Lower lobe of right lung (tissue), 2 donors: Measurements from ENCODE around the gene L3HYPDH. TPM values are rescaled to one million over a fixed set of nuclear protein-coding genes. Genes with fewer than 3 reads are reported as not detected.

ENCODE experiments used
- ATAC-seq, 2 donors: fragments of 200-7000 bp; cut with Tn5 transposase; one replicate each; pipeline ENCODE4 v1.9.1; 2020 to 2022; ENCODE audit warnings: mild to moderate bottlenecking in 2 of 2, moderate library complexity in 2 of 2
- DNase-seq: peaks from one replicate; pipeline ENCODE4 v3.0.0-alpha.2; 2020
- H3K27ac ChIP-seq: fragments of 200-600 bp; one replicate; pipeline ENCODE4 v1.8.0; 2022
- H3K27me3 ChIP-seq: fragments of 200-600 bp; one replicate; pipeline ENCODE4 v1.8.0; 2022; ENCODE audit warnings: low read depth
- H3K36me3 ChIP-seq: fragments of 200-600 bp; one replicate; pipeline ENCODE4 v1.8.0; 2022; ENCODE audit warnings: mild to moderate bottlenecking
- H3K4me1 ChIP-seq: fragments of 200-600 bp; one replicate; pipeline ENCODE4 v1.8.0; 2022
- H3K4me3 ChIP-seq: fragments of 200-600 bp; one replicate; pipeline ENCODE4 v1.8.0; 2022; ENCODE audit warnings: mild to moderate bottlenecking
- H3K9me3 ChIP-seq: fragments of 200-600 bp; one replicate; pipeline ENCODE4 v1.8.0; 2022
- intact Hi-C: fragments of 100-400 bp; cut with DNase I; formaldehyde crosslinking; loops from one replicate; pipeline ENCODE4 v1.11.0; 2022
- total RNA-seq: library from RNA; stranded (reverse); fragmentation: NEBNext Ultra II Directional; extraction: Animal tissue kit (Norgen Biotek cat#: 25700); gene quantifications from one replicate; pipeline ENCODE4 v1.2.1, GENCODE V29; 2021
- TF ChIP-seq, protein P1 (sequence below): fragments of 200-600 bp; IDR thresholded peaks from one replicate; pipeline ENCODE4 v1.8.0; 2022; ENCODE audit warnings: antibody characterized with exemption, mild to moderate bottlenecking
- donor health status: DM: no; HTN: yes; CAD: no; lungs with severe emphysema.

Gene L3HYPDH
- total RNA-seq, 1 donor from 2014 or later, result 17.9 TPM

- no peaks in the 10 kb centered on the region for H3K9me3 ChIP-seq
- DNase-seq, result no peak
- no peak overlapping the region for H3K4me3 ChIP-seq
- intact Hi-C loops, result no loop called here
- no peak for ATAC-seq
- TF ChIP-seq, protein P1, sequence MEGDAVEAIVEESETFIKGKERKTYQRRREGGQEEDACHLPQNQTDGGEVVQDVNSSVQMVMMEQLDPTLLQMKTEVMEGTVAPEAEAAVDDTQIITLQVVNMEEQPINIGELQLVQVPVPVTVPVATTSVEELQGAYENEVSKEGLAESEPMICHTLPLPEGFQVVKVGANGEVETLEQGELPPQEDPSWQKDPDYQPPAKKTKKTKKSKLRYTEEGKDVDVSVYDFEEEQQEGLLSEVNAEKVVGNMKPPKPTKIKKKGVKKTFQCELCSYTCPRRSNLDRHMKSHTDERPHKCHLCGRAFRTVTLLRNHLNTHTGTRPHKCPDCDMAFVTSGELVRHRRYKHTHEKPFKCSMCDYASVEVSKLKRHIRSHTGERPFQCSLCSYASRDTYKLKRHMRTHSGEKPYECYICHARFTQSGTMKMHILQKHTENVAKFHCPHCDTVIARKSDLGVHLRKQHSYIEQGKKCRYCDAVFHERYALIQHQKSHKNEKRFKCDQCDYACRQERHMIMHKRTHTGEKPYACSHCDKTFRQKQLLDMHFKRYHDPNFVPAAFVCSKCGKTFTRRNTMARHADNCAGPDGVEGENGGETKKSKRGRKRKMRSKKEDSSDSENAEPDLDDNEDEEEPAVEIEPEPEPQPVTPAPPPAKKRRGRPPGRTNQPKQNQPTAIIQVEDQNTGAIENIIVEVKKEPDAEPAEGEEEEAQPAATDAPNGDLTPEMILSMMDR, result peak; percentile 27
- H3K36me3 ChIP-seq, result no peaks in the 10 kb centered on the region
- no peak overlapping the region for H3K27ac ChIP-seq
- H3K27me3 ChIP-seq, result no peaks in the 10 kb centered on the region
- H3K4me1 ChIP-seq, result no peaks in the 10 kb centered on the region
These were observed 27.8 kb upstream of the L3HYPDH start for GRCh38 chr14:59511916-59512575.

- DNase-seq, result no peak
- Histone ChIP-seq H3K27me3 (no peaks in the 10 kb centered on the region), H3K36me3 (no peaks in the 10 kb centered on the region), H3K4me3 (no peak overlapping the region), H3K4me1 (no peaks in the 10 kb centered on the region), H3K9me3 (no peaks in the 10 kb centered on the region), H3K27ac (no peak overlapping the region)
- TF ChIP-seq, protein P1, result no peak
- intact Hi-C loops, result no loop called here
- ATAC-seq, result no peak
These were observed 26.8 kb upstream of the L3HYPDH start for GRCh38 chr14:59510966-59511365.

DNA sequence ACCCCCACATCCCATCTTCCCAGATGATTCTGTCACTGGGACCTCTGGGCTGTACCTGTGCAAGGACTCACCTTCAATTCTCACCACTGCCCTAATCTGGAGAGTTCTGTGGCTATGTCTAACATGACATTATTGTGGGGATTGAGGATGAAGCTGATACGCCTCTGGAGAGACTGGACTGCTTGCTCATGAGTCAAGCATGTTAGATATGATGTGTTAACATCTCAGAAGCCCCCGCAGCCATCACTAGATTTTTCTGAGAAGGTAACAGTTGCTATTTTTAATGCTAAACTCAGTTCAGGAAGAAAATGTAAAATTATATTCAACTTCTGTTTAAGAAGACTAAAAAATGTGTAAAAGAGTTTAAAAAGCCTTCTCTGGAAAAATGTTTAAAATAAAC is 25.8 kb upstream of the L3HYPDH start:
- TF ChIP-seq, protein P1, result no peak
- Histone ChIP-seq H3K36me3 (peaks cover 4% of the 10 kb centered on the region), H3K4me1 (no peaks in the 10 kb centered on the region), H3K27ac (no peak overlapping the region), H3K27me3 (no peaks in the 10 kb centered on the region), H3K4me3 (no peak overlapping the region), H3K9me3 (no peaks in the 10 kb centered on the region)
- ATAC-seq (no peak), DNase-seq (no peak)
- intact Hi-C loops, result no loop called here

DNA sequence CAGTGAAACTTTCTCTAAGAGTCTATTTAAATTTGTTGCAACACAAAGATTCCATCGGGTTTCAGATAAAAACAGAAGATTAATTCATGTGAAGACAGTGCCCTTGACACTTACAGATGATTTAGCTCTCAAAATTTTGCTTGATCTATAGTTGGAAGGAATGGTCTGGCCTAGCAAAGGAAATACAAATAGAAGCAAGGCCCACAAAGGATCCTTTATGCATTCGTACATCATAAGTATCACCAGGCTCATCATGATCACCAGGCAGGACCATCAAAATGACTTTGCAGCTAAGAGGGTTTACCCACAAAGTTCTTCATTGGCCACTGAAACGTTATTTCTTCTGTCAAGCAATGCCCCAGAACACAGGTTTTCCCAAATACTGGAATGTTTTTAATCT is 24.9 kb upstream of the L3HYPDH start:
- no peaks in the 10 kb centered on the region for H3K9me3 ChIP-seq
- intact Hi-C loops, result no loop called here
- DNase-seq (no peak), ATAC-seq (no peak)
- H3K4me1 ChIP-seq, result no peaks in the 10 kb centered on the region
- TF ChIP-seq, protein P1, result no peak
- H3K4me3 ChIP-seq, result no peak overlapping the region
- H3K36me3 ChIP-seq, result peaks cover 13% of the 10 kb centered on the region
- H3K27me3 ChIP-seq, result no peaks in the 10 kb centered on the region
- no peak overlapping the region for H3K27ac ChIP-seq

- ATAC-seq (no peak), DNase-seq (no peak)
- H3K9me3 ChIP-seq, result no peaks in the 10 kb centered on the region
- H3K27ac ChIP-seq, result no peak overlapping the region
- H3K27me3 ChIP-seq, result no peaks in the 10 kb centered on the region
- TF ChIP-seq, protein P1, result no peak
- H3K4me3 ChIP-seq, result no peak overlapping the region
- peaks cover 25% of the 10 kb centered on the region for H3K36me3 ChIP-seq
- intact Hi-C loops, result no loop called here
- H3K4me1 ChIP-seq, result no peaks in the 10 kb centered on the region
These were observed 23.5 kb upstream of the L3HYPDH start for GRCh38 chr14:59507752-59508103.
